M059J (cell line): ENCODE measurements around the gene ADORA3. TPM values are rescaled to one million over a fixed set of nuclear protein-coding genes. Genes with fewer than 3 reads are reported as not detected.

ENCODE experiments used
- total RNA-seq: library from RNA; depleted of rRNA; stranded (reverse); fragments of >200 nt; shearing (Covaris generic); gene quantifications from 2 replicates; pipeline ENCODE4 v1.2.3, GENCODE V29; 2014; rRNA removed

ADORA3 gene
- total RNA-seq, 1 experiment from 2014 or later = not detected

Other genes with a start within 250 kb of the ADORA3 start
- not detected in 2 replicates for gene CHIA, start 212.8 kb downstream of the ADORA3 start, total RNA-seq
- 0.15 and 0.37 TPM in 2 replicates for gene OVGP1, start 75.9 kb downstream of the ADORA3 start, total RNA-seq
- gene WDR77, start 54.4 kb downstream of the ADORA3 start, total RNA-seq = 52.9 and 84.5 TPM in 2 replicates
- gene ATP5PB, start 54.2 kb downstream of the ADORA3 start, total RNA-seq = 486 and 582 TPM in 2 replicates
- 0.05 TPM in 1 of 2 replicates, not detected in the other for gene C1orf162, start 29.6 kb downstream of the ADORA3 start, total RNA-seq
- not detected in 2 replicates for gene TMIGD3, start within 50 bp of the ADORA3 start, total RNA-seq
- gene RAP1A, start 116.2 kb upstream of the ADORA3 start, total RNA-seq = 40.5 and 68.7 TPM in 2 replicates
- gene INKA2, start 235.8 kb upstream of the ADORA3 start, total RNA-seq = 2.9 TPM in 2 replicates